ENCODE data around the gene NUP160.
"Not testable (repeated sequence)": the region's sequence is repeated elsewhere in the genome, so short reads cannot be mapped to it uniquely, and the experiment has no call there.

Gene NUP160

DNA sequence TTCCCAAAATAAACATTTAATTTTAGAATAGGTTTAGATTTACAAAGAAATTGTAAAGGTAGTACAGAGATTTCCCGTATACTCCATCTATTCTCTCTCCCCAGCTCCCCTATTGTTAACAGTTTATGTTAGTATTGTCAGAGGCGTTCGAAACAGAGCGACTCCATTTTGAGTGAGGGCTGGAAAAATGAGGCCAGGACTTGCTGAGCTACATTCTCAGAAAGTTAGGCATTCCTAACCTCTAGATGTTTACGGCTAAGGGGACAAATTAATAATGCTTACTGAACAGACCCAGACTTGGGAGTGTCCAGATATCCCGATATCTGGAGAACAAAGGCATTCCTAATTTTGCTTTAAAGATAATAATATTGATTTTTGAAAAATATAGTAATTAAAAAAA, 12.4 kb upstream of the NUP160 start:
- DNase-seq = no peak

DNA sequence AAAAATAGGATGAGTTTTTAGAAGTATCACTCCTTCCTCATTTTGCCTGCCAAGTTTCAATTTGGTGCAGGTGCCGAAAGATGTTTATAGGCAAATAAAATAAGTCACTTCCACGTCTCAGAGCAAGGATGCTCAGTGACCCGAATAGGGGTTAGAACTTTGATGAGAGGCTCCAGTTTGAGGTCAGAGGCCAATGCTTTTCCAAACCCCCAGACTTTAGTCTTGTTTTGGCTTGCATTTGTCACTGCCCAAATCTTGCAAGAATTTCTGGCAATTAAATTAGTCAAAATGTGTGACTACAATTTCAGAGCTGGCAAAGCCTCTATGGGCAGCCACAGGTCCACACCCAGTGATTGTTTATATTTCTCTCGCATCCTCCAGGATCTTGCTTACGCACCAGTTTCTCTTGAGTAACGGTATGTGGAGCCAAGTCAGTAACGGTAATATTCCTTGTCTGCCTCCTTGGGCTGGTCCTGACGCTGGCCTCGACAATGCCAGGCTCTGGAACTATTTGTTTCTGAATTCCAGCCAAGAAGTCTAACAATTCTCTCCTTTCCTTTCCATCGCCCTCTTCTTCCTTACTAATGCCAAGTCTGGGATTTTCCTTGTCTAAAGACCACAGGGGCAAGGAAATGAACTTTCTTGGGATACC, 9.9 kb upstream of the NUP160 start:
- no peak for DNase-seq

GRCh38 chr11:47857485-47857884, 9.3 kb upstream of the NUP160 start:
- no peak for DNase-seq

- no peak for DNase-seq
Observed at GRCh38 chr11:47856186-47856585, 8.0 kb upstream of the NUP160 start.

DNA sequence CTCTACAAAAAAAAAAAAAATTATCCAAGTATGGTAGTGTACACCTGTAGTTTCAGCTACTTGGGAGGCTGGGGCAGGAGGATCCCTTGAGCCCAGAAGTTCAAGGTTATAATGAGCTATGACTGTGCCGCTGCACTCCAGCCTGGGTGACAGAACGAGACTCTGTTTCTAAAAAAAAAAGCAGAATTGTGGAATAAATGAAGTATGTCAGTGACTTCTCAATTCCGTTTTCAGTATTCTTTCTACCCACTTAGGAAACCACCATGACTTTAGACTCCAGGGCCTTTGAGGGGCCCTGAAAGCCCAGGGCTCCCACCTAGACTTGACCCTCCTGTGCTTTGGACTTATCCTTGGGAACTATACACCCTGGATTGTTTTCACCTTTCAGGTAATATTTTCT, 6.5 kb upstream of the NUP160 start:
- DNase-seq = no peak

GRCh38 chr11:47852053-47852452, 3.9 kb upstream of the NUP160 start:
- DNase-seq = no peak

GRCh38 chr11:47850337-47850736, 2.2 kb upstream of the NUP160 start:
- DNase-seq = no peak

DNA sequence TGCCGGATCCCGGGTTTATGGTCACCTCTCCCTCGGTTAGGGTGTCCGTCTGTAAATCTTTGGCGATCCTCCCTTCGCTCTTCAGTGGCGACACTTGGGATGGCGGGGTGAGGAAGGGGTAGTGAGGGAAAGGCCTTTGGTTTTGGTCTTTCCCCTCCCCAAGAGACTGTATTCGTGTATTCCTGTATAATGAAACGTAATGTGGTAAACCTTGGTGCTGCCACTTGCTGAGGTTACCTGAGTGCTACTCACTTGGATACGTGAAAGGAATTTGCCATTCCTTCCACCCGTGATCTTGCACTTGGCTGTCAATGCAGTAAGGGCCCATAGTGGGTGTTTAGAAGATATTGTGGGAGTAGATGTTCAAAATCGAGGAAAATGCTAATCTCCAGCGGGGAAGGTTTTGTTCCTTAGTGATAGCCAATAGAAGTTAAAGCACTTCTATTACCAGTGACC, 578 bp upstream of the NUP160 start:
- DNase-seq = no peak

DNA sequence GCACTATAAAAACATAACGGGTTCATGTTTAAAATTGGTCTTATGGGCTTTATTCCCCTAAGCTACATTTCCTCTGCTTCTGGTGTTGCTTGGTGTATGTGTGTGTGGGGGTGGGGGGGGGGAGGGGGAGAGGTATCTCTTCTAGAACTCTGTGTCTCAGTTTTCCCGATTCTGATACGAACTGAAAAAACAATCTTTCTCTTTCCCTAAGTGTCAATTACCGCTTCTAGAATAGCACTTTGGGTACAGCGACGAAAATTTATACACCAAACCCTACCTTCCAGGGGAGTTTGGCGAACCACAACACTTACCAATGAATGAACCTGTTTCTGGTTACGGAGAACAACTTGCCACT, 636 bp downstream of the NUP160 start:
- DNase-seq = no peak

GRCh38 chr11:47846998-47847397, 1.2 kb downstream of the NUP160 start:
- no peak for DNase-seq

DNA sequence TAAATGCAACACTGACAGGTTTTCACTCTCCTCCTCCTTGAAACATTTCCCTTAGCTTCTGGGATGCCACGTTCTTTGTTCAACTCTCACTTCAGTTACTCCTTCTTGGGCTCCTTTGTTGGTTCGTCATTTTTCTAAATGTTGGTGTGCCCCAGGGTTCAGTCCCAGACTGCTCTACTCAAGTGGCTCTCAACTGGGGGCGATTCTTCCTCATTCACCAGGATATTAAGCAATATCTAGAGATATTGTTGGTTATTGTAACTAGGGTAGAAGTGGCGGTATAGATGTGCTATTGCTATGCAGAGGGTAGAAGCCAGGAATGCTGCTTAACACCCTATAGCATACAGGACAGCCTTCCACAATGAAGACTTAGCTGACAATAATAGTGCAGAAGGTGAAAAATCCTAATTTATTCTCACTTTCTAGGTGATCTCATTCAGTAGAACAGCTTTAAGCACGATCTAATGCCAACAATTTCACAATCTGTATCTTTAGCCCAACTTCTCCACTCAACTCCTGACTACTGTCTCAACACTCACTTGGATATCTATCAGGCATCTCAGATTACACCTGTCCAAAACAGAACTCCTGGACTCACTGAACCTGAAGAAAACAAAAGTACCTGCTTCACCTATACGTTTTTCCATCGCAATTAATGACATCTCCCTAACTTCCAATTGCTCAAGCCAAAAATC, 4.6 kb downstream of the NUP160 start:
- no peak for DNase-seq

DNA sequence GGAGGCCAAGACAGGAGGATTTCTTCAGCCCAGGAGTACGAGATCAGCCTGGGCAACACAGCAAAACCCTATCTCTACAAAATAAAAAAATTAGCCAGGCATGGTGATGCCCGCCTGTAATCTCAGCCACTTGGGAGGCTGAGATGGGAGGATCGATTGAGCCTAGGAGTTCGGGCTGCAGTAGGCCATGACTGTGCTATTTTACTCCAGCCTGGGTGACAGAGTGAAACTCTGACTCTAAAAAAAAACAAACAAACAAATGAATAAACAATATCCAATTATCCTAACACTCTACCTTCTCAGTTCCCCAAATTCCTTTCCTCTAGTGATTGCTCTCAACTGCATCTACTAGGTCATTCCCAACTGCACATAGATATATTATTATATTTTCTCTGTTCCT, 5.4 kb downstream of the NUP160 start:
- DNase-seq = no peak

DNA sequence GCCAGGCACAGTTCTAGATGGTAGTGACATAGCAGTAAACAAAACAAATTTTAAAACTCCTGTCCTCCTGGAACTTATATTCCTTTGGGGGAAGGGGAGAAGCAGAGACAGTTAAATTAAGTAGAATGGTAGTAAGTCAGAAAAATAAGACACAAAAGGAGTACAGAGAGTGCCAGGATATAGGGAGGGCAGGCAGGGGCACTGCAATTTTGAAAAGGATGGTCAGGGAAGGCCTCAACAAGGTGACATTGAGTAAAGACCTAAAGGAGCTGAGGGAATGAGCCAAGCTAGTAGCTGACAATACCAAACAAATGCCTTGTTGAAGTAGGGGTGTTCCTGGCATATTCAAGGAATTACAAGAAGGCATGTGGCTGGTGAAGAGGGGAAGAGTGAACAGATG, 10.2 kb downstream of the NUP160 start:
- no peak for DNase-seq

DNA sequence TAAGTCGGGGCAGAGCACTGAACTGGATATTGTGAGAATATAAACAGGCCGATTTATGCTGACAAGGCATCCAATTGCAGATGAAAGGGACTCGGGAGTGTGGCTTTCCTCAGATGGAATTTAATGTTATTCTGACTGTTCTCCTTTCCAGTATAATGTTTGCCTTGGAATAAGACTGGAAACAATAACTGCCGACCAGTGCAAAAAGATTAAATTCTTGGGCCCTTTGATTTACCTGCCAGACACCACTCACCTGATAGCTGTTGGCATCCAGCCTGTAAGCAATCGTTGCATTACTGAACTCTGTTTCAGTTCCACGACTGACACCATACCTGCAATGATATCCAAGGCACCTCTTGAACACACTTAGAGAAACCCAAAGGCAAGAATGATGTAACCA, 10.9 kb downstream of the NUP160 start:
- no peak for DNase-seq

- not testable (repeated sequence) for DNase-seq
Observed at GRCh38 chr11:47830013-47830412, 18.1 kb downstream of the NUP160 start.

- no peak for DNase-seq
Observed at GRCh38 chr11:47828284-47828683, 19.9 kb downstream of the NUP160 start.

DNA sequence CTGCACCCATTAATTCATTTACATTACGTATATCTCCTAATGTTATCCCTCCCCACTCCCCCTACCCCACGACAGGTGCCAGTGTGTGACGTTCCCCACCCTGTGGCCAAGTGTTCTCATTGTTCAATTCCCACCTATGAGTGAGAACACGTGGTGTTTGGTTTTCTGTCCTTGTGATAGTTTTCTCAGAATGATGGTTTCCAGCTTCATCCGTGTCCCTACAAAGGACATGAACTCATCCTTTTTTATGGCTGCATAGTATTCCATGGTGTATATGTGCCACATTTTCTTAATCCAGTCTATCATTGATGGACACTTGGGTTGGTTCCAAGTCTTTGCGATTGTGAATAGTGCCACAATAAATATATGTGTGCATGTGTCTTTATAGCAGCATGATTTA, 25.5 kb downstream of the NUP160 start:
- not testable (repeated sequence) for DNase-seq

GRCh38 chr11:47819743-47820142, 28.4 kb downstream of the NUP160 start:
- no peak for DNase-seq

DNA sequence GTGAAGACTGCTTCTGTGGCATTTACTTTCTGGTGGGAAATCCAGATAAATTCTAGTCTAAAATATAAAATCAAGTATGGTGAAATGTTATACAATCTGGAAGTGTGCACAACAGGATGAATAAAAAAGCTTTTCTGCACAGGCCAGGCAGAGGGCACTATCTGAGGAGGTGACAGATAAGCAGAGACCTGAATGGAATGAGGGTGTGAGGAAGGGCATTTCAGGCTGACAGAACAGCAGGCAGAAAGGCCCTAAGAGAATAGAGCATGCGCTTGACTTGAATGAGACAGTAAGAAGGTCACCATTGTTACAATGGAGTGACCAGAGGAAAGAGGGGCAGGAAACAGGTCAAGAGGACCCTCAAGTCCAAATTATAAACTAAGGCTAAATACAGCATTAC, 47.4 kb downstream of the NUP160 start:
- no peak for DNase-seq

GRCh38 chr11:47797633-47798032, 50.5 kb downstream of the NUP160 start:
- no peak for DNase-seq

DNA sequence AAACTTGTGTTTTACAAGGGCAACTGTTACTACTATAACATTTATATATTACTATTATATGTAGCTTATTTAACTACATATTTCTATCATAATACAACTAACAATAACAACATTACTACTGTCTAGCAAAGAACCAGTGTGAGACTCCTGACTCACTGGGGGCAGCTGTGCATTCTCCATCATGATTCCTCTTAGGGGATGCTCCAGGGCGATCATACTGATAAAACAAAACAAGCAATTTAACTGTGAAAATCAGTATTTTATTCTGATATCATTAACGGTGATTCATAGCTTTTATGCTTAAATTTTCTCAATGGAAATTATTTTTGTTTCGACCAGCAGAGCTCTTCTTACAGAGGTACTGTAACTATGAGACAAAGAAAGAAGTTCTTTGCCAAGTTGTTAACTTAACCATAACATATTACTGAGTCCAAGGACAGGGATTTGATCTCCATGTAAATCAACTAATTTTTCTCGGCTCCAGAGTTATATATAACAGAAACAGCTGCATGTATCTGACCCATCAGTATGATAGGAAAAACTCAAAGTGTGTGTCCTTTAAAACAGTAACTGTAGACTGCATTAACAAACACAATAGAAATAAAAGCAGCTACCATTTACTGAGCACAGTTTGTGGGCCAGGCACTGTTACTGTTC, 56.2 kb downstream of the NUP160 start:
- no peak for DNase-seq

DNA sequence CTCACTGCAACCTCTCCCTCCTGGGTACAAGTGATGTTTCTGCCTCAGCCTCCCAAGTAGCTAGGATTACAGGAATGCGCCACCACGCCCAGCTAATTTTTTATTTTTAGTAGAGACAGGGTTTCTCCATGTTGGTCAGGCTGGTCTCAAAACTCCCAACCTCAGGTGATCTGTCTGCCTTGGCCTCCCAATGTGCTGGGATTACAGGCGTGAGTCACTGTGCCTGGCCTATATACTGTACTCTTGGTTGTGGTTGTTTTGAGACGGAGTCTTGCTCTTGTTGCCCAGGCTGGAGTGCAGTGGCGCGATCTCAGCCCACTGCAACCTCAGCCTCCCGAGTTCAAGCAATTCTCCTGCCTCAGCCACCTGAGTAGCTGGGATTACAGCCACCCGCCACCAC, 58.1 kb downstream of the NUP160 start:
- not testable (repeated sequence) for DNase-seq

- no peak for DNase-seq
Observed at GRCh38 chr11:47788181-47788580, 60.0 kb downstream of the NUP160 start.

DNA sequence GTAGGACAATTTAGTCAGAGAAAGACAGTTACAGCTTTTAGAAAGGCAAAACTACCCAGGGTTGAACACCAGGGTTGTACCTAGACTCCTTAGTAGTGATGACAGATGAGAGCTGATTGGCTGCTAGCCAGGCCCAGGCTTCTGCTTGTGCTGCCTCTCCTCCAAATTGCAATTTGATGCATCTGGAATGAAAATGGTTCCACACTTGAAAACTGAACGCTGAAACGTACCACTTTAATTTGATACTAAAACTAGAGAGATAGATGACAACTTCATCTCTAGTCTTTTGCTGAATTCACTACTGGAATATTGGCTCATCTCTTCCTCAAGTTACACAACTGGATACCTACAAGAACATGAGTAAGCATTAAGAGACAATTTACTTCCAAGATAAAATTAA, 61.8 kb downstream of the NUP160 start:
- DNase-seq = no peak

All from right forelimb (tissue), 1 donor.